H1 (cell line): ENCODE measurements around the gene FAAP100. TPM values are rescaled to one million over a fixed set of nuclear protein-coding genes. Genes with fewer than 3 reads are reported as not detected.

Source experiments
- CTCF ChIA-PET: fragments of 300-600 bp; sonication (Branson Sonifier 250); formaldehyde crosslinking; loops from one replicate; lab custom pipeline; 2021; ENCODE audit not compliant: partially characterized antibody; lab: Charles Lee
- POLR2A ChIA-PET: fragments of 300-600 bp; sonication (Branson Sonifier 250); formaldehyde crosslinking; loops from one replicate; lab custom pipeline; 2021; ENCODE audit warnings: inconsistent platforms; ENCODE audit not compliant: partially characterized antibody; lab: Charles Lee
- DNase-seq, 2 experiments: peaks; one replicate each; pipeline versions ENCODE4 v3.0.0 to v3.0.0-alpha.2; 2010 to 2022; ENCODE audit warnings: low spot score in 2 of 2, low read depth in 1 of 2, mixed read lengths in 1 of 2
- FAIRE-seq: peaks from 2 replicates; lab custom pipeline; 2011; peaks lifted over from hg19 to GRCh38; lab: Jason Lieb, UNC
- H2AFZ ChIP-seq: 2 replicates; pipeline ENCODE4 v1.8.1; 2012; ENCODE audit warnings: low read length, inconsistent platforms
- H2AK5ac ChIP-seq: 2 replicates; pipeline ENCODE4 v1.6.1; 2013; ENCODE audit warnings: low read depth, low read length
- H2BK120ac ChIP-seq: replicated peaks from 2 replicates; pipeline ENCODE3; 2013; ENCODE audit warnings: low read depth, low read length, inconsistent platforms
- H2BK12ac ChIP-seq: 2 replicates; pipeline ENCODE4 v1.6.1; 2013; ENCODE audit warnings: low read depth, low read length
- H2BK15ac ChIP-seq: 2 replicates; pipeline ENCODE4 v1.6.1; 2013; ENCODE audit warnings: low read length
- H2BK20ac ChIP-seq: 2 replicates; pipeline ENCODE4 v1.6.1; 2013; ENCODE audit warnings: low read length
- H2BK5ac ChIP-seq: 2 replicates; pipeline ENCODE4 v1.6.1; 2013; ENCODE audit warnings: low read depth, low read length
- H3K14ac ChIP-seq: 2 replicates; pipeline ENCODE4 v1.6.1; 2013; ENCODE audit warnings: inconsistent platforms; ENCODE audit not compliant: insufficient read length
- H3K18ac ChIP-seq: 2 replicates; pipeline ENCODE4 v1.6.1; 2013; ENCODE audit warnings: low read length; ENCODE audit errors: extremely low read depth
- H3K23ac ChIP-seq: 2 replicates; pipeline ENCODE4 v1.6.1; 2013; ENCODE audit warnings: inconsistent platforms; ENCODE audit not compliant: insufficient read length
- H3K23me2 ChIP-seq: 2 replicates; pipeline ENCODE4 v1.6.1; 2013; ENCODE audit warnings: low read depth, low read length
- H3K27ac ChIP-seq: 2 replicates; pipeline ENCODE4 v1.6.1; 2011; ENCODE audit warnings: low read depth, low read length, inconsistent platforms
- H3K27me3 ChIP-seq, 4 experiments: replicated peaks in 1 of 4; 1 replicate in 1 of 4; 2 replicates in 3 of 4; pipeline versions ENCODE4 v1.6.1 to v1.8.1; 2011 to 2013; ENCODE audit warnings: low read length in 3 of 4, mild to moderate bottlenecking in 3 of 4, inconsistent platforms in 2 of 4, mixed read lengths in 2 of 4, moderate library complexity in 1 of 4; ENCODE audit not compliant: control insufficient read depth in 3 of 4, insufficient read depth in 3 of 4; ENCODE audit errors: extremely low read depth in 1 of 4
- H3K36me3 ChIP-seq, 4 experiments: 2 replicates each; pipeline versions ENCODE4 v1.6.1 to v1.8.1; 2011 to 2013; ENCODE audit warnings: mild to moderate bottlenecking in 4 of 4, low read length in 3 of 4, moderate library complexity in 2 of 4, control low read depth in 1 of 4, inconsistent platforms in 1 of 4; ENCODE audit not compliant: insufficient read depth in 4 of 4, control insufficient read depth in 2 of 4
- H3K4ac ChIP-seq: replicated peaks from 2 replicates; pipeline ENCODE3; 2013; ENCODE audit warnings: low read length, low read depth, mixed read lengths, inconsistent platforms; ENCODE audit not compliant: insufficient read length
- H3K4me1 ChIP-seq, 4 experiments: replicated peaks in 1 of 4; 1 replicate in 1 of 4; 2 replicates in 3 of 4; pipeline versions ENCODE4 v1.6.1 to v1.8.1; 2011 to 2013; ENCODE audit warnings: low read length in 3 of 4, inconsistent platforms in 2 of 4, mixed read lengths in 1 of 4; ENCODE audit not compliant: insufficient read depth in 4 of 4, control insufficient read depth in 3 of 4
- H3K4me2 ChIP-seq, 2 experiments: 2 replicates each; pipeline versions ENCODE4 v1.6.1 to v1.8.1; 2011 to 2013; ENCODE audit warnings: low read depth in 2 of 2, low read length in 2 of 2, control low read depth in 1 of 2, inconsistent platforms in 1 of 2, mild to moderate bottlenecking in 1 of 2; ENCODE audit not compliant: insufficient read depth in 1 of 2
- H3K4me3 ChIP-seq, 4 experiments: fragments of 200-600, 300-600 bp in 1 of 4; sonication (generic), shearing (Covaris generic), sonication (Bioruptor Twin) in 1 of 4; 2 replicates each; pipeline versions ENCODE4 v1.5.1 to v1.8.1; 2011 to 2016; ENCODE audit warnings: low read length in 4 of 4, low read depth in 3 of 4, control low read depth in 2 of 4, inconsistent platforms in 2 of 4, mild to moderate bottlenecking in 2 of 4, mixed read lengths in 1 of 4, moderate library complexity in 1 of 4; ENCODE audit not compliant: insufficient read depth in 2 of 4; ENCODE audit errors: extremely low read depth in 1 of 4
- H3K56ac ChIP-seq: replicated peaks from 2 replicates; pipeline ENCODE3; 2013; ENCODE audit warnings: low read depth, mild to moderate bottlenecking, mixed read lengths, low read length, inconsistent platforms; ENCODE audit not compliant: insufficient read length
- H3K79me1 ChIP-seq: 2 replicates; pipeline ENCODE4 v1.6.1; 2013; ENCODE audit warnings: low read depth, low read length, control low read depth
- H3K79me2 ChIP-seq, 2 experiments: 2 replicates each; pipeline versions ENCODE4 v1.6.1 to v1.8.1; 2012 to 2013; ENCODE audit warnings: low read length in 2 of 2, mild to moderate bottlenecking in 2 of 2, inconsistent platforms in 1 of 2; ENCODE audit not compliant: insufficient read depth in 2 of 2, control insufficient read depth in 1 of 2
- H3K9ac ChIP-seq, 4 experiments: replicated peaks in 1 of 4; 1 replicate in 1 of 4; 2 replicates in 3 of 4; pipeline versions ENCODE4 v1.6.1 to v1.8.1; 2011 to 2013; ENCODE audit warnings: low read depth in 3 of 4, low read length in 3 of 4, control low read depth in 2 of 4, mild to moderate bottlenecking in 2 of 4, moderate library complexity in 2 of 4, inconsistent platforms in 1 of 4; ENCODE audit errors: extremely low read depth in 1 of 4
- H3K9me3 ChIP-seq, 2 experiments: 2 replicates each; pipeline versions ENCODE4 v1.6.1 to v1.8.1; 2012 to 2013; ENCODE audit warnings: mild to moderate bottlenecking in 2 of 2, moderate library complexity in 2 of 2, control low read depth in 1 of 2, inconsistent platforms in 1 of 2, low read depth in 1 of 2, low read length in 1 of 2, mixed read lengths in 1 of 2; ENCODE audit not compliant: insufficient read depth in 2 of 2
- H4K20me1 ChIP-seq, 2 experiments: replicated peaks in 1 of 2; 2 replicates each; pipeline versions ENCODE3 to v1.8.1; 2011 to 2013; ENCODE audit warnings: inconsistent platforms in 2 of 2, low read length in 2 of 2, mild to moderate bottlenecking in 1 of 2; ENCODE audit not compliant: insufficient read depth in 2 of 2, control insufficient read depth in 1 of 2
- H4K5ac ChIP-seq: 2 replicates; pipeline ENCODE4 v1.6.1; 2013; ENCODE audit warnings: low read length, low read depth, mixed read lengths, inconsistent platforms; ENCODE audit not compliant: insufficient read length
- H4K8ac ChIP-seq: 2 replicates; pipeline ENCODE4 v1.8.0; 2013; ENCODE audit warnings: mild to moderate bottlenecking, moderate library complexity, low read length, inconsistent platforms; ENCODE audit not compliant: insufficient read depth; ENCODE audit errors: extremely low read depth
- H4K91ac ChIP-seq: replicated peaks from 2 replicates; pipeline ENCODE3; 2013; ENCODE audit warnings: low read length, mixed read lengths, inconsistent platforms; ENCODE audit not compliant: insufficient read length
- ATF2 ChIP-seq: IDR thresholded peaks from 2 replicates; pipeline ENCODE4 v1.6.1; 2012; ENCODE audit warnings: low read length, inconsistent platforms
- BACH1 ChIP-seq: IDR thresholded peaks from 2 replicates; pipeline ENCODE4 v1.6.1; 2012; ENCODE audit warnings: low read length, improper control_type of control experiment
- CHD1 ChIP-seq: IDR thresholded peaks from 2 replicates; pipeline ENCODE4 v1.6.1; 2012; ENCODE audit warnings: low read depth, low read length, improper control_type of control experiment
- CTBP2 ChIP-seq: IDR thresholded peaks from 2 replicates; pipeline ENCODE4 v1.7.0; 2011; ENCODE audit warnings: borderline replicate concordance, mild to moderate bottlenecking, moderate library complexity, mixed read lengths, low read length; ENCODE audit not compliant: insufficient read depth, insufficient read length
- EZH2 ChIP-seq: fragments of 200-600 bp; sonication (generic); IDR thresholded peaks from 2 replicates; pipeline ENCODE4 v1.7.1; 2012; ENCODE audit warnings: low read depth, mild to moderate bottlenecking, moderate library complexity, low read length, inconsistent platforms; ENCODE audit not compliant: severe bottlenecking
- KDM1A ChIP-seq: fragments of 200-600, 300-600 bp; sonication (generic); IDR thresholded peaks from 2 replicates; pipeline ENCODE4 v1.7.1; 2016; ENCODE audit warnings: mild to moderate bottlenecking, low read length, borderline replicate concordance
- NANOG ChIP-seq: IDR thresholded peaks from 2 replicates; pipeline ENCODE4 v1.6.1; 2011; ENCODE audit warnings: low read length, low read depth, mild to moderate bottlenecking, inconsistent platforms; ENCODE audit not compliant: insufficient read depth, poor library complexity, severe bottlenecking
- SP2 ChIP-seq: IDR thresholded peaks from 2 replicates; pipeline ENCODE4 v1.6.1; 2012; ENCODE audit warnings: mild to moderate bottlenecking, low read length, inconsistent platforms
- SRF ChIP-seq: IDR thresholded peaks from 2 replicates; pipeline ENCODE4 v1.6.1; 2011; ENCODE audit warnings: mild to moderate bottlenecking, low read depth, low read length, moderate library complexity
- WGBS, 2 experiments: shearing (Covaris generic) in 1 of 2; methylation state at CpG; one replicate each; pipeline versions ENCODE4 v1.1.6 to v1.1.7; 2013 to 2015; ENCODE audit warnings: low lambda C conversion rate in 2 of 2, mixed read lengths in 2 of 2, inconsistent platforms in 1 of 2, low coverage in 1 of 2, missing lambda C conversion rate in 1 of 2; ENCODE audit not compliant: insufficient replicate concordance in 2 of 2, insufficient coverage in 1 of 2, insufficient read length in 1 of 2; ENCODE audit errors: extremely low coverage in 1 of 2, missing lambda C conversion rate in 1 of 2; 5-methylcytosine and 5-hydroxymethylcytosine counted together
- polyA plus RNA-seq, 7 experiments: library from polyadenylated mRNA; depleted of rRNA in 3 of 7; stranded (reverse) in 5 of 7; unstranded in 2 of 7; fragments of >200 nt in 5 of 7; fragments of 200-250 nt in 2 of 7; gene quantifications; 1 replicate in 5 of 7; 2 replicates in 1 of 7; 4 replicates in 1 of 7; pipeline versions ENCODE4 v1.2.1 to v1.2.3, GENCODE V29; 2011 to 2013; ENCODE audit warnings: missing spikeins in 2 of 7, mixed read lengths in 2 of 7
- total RNA-seq: library from RNA; stranded (reverse); fragmentation: NEBNext Ultra II Directional; extraction: Animal tissue kit (Norgen Biotek cat#: 25700); gene quantifications from 2 replicates; pipeline ENCODE4 v1.2.1, GENCODE V29; 2021

Gene FAAP100
- total and polyA plus RNA-seq, 2 of the 8 experiments (the other 6 are each of a cell fraction or from before 2014, with no cell fraction given), result 23.2 to 41.8 TPM

DNA sequence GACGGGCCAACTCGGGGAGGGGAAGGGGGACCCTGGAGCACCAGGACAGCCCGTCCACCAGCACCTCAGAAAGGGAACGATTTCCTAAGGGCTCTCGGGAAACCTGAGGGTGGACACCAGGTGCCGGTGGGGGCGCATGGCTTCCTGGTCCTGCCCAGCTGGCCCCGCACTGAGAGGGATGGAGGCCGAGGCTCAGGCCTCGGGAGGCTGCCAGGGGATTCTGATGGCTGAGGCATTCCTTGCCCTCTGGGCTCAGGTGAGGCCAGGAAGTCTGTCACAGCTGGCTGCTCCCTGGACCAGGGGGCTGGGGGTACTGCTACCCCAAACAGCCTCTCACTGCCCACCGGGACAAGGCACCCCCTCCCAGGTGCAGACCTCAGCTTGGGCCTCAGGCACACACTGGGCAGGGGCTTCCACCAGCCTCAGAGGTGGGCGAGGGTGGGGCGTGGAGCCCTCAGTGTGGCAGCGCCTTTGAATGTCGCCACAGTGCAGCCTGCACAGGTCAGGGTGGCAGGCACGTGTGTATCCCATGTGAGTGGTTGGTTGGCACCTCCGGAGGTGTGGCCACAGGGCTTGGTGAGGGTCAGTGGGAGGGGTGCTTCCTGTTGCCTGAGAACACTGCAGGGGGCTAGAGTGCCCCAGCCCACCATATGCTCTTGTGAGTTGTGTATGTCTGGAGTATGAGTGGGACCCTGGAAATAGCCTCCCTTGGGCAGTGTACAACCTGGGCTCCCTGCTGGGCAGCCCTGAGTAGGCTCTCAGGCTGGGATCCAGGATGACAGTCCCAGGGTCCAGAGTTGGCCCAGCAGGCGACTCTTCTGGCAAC is 27.9 kb downstream of the FAAP100 start:
- H3K79me2 ChIP-seq, result no peaks in the 10 kb centered on the region
- peaks cover 2 to 7% of the 10 kb centered on the region in 2 experiments for H4K20me1 ChIP-seq
- H3K4me1 ChIP-seq, result peaks cover 0 to 26% (median 14%) of the 10 kb centered on the region in 4 experiments; a peak in 6 of 7 replicates
- no peak overlapping the region for H3K9ac ChIP-seq
- H3K4me2 ChIP-seq, result no peak overlapping the region
- H2BK5ac ChIP-seq, result no peak overlapping the region
- H2BK120ac ChIP-seq, result no peak overlapping the region
- peak overlapping the region; percentile 68; the same call in 1 of the 2 replicates for H4K8ac ChIP-seq
- H3K23me2 ChIP-seq, result peaks cover 5% of the 10 kb centered on the region; the same call in 1 of the 2 replicates
- no peak overlapping the region for H3K56ac ChIP-seq
- DNase-seq, result no peak
- H3K79me1 ChIP-seq, result no peaks in the 10 kb centered on the region
- H2BK20ac ChIP-seq, result no peak overlapping the region
- H3K36me3 ChIP-seq, result no peaks in the 10 kb centered on the region
- H4K5ac ChIP-seq, result no peak overlapping the region
- ChIA-PET POLR2A (interaction anchor here (1.0 to 30.5 kb wide), 5 partner anchors 12 to 273 kb away, joined by 3 to 1004 read pairs (median 3); partner anchors contain the start of gene ACTG1), CTCF (interaction anchor here (1.2 to 2.4 kb wide), 6 partner anchors 10 to 271 kb away, joined by 3 to 13 read pairs (median 6); no protein-coding TSS in a partner anchor)
- H3K23ac ChIP-seq, result no peak overlapping the region
- H2BK15ac ChIP-seq, result peak overlapping the region; percentile 81; the same call in 1 of the 2 replicates
- no peaks in the 10 kb centered on the region for H3K9me3 ChIP-seq
- peak overlapping the region; percentile 84 for H4K91ac ChIP-seq
- H2AFZ ChIP-seq, result no peak overlapping the region
- H3K4me3 ChIP-seq, result no peak overlapping the region
- H3K18ac ChIP-seq, result no peak overlapping the region
- no peak overlapping the region for H3K4ac ChIP-seq
- FAIRE-seq, result no peak
- H3K14ac ChIP-seq, result no peak overlapping the region
- H2AK5ac ChIP-seq, result peak overlapping the region; percentile 39; the same call in 1 of the 2 replicates
- peaks cover 0 to 25% (median 16%) of the 10 kb centered on the region in 4 experiments; a peak in 5 of 7 replicates for H3K27me3 ChIP-seq
- H2BK12ac ChIP-seq, result peak overlapping the region; percentile 92; the same call in 1 of the 2 replicates
- whole genome bisulfite sequencing, 2 experiments, result 88% methylated on average over 12 of the region's 18 CpGs; no CpG with 5 or more reads in 1 of the 2 experiments
- H3K27ac ChIP-seq, result no peak overlapping the region
- TF ChIP-seq NANOG (no peak), CTBP2 (no peak), CHD1 (no peak), SRF (no peak), KDM1A (no peak), ATF2 (no peak), SP2 (no peak), BACH1 (no peak), EZH2 (no peak)
